SH-SY5Y (cell line): Measurements from ENCODE around the gene CD8B.
"Not testable (repeated sequence)": the region's sequence is repeated elsewhere in the genome, so short reads cannot be mapped to it uniquely, and the experiment has no call there.

Source experiments
- GATA2 ChIP-seq: IDR thresholded peaks from 2 replicates; pipeline ENCODE4 v1.6.1; 2011; ENCODE audit warnings: mild to moderate bottlenecking, low read depth, low read length
- GATA3 ChIP-seq: IDR thresholded peaks from 2 replicates; pipeline ENCODE4 v1.6.1; 2011; ENCODE audit warnings: low read depth, mild to moderate bottlenecking, low read length, moderate library complexity

Gene CD8B

DNA sequence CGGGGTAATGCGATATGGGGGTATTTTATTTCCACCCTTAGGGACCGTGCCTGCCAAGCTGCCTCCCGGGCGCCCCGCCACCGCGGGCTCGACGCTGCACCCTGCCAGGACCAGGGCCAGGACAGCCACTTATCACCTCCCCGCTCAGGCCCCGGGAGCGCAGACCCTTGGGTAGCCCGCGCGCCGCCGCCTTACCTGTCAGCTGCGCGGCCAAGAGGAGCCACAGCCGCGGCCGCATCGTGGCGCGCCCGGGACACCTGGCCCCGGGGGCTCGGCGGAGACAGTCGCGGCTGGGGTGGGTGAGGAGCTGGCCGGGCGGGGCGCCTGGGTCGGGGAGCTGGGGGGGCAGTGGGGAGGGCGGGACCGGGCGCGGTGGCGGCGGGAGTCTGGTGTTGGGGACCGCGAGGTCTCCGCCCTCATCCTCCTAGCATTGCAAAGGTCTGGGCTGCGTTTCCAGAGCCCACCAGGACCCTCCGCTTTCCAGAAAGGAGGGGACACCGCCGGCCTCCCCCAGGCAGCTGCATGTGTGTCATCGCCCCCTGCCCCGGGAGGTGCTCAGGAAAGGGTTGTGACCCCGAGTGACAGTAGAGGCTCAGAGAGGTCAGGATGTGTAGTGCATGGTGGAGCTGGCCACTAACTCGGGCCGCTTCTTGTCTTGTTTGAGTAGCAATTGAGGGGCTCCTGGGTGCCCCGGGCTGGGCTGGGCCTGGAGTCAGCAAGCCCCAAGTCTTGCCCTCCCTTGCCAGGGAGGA is at the start of gene CD8B:
CD8B (minus strand) TSS at position 259 of the 752 bp plus-strand sequence; CDS start at position 238, 21 bp downstream.
- not testable (repeated sequence) for TF ChIP-seq GATA3, GATA2

DNA sequence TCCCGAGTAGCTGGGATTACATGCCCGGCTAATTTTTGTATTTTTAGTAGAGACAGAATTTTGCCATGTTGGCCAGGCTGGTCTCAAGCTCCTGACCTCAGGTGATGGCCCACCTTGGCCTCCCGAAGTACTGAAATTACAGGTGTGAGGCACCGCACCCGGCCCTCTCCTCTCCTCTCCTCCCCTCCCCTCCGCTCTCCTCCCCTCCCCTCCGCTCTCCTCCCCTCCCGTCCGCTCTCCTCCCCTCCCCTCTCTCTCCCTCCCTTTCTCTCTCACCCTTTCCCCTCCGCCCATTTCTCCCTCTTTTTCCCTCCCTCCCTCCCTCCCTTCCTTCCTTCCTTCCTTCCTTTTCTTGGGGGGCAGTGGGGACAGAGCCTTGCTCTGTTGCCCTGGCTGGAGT is 28.4 kb downstream of the CD8B start:
- TF ChIP-seq GATA2 (no peak), GATA3 (no peak)

DNA sequence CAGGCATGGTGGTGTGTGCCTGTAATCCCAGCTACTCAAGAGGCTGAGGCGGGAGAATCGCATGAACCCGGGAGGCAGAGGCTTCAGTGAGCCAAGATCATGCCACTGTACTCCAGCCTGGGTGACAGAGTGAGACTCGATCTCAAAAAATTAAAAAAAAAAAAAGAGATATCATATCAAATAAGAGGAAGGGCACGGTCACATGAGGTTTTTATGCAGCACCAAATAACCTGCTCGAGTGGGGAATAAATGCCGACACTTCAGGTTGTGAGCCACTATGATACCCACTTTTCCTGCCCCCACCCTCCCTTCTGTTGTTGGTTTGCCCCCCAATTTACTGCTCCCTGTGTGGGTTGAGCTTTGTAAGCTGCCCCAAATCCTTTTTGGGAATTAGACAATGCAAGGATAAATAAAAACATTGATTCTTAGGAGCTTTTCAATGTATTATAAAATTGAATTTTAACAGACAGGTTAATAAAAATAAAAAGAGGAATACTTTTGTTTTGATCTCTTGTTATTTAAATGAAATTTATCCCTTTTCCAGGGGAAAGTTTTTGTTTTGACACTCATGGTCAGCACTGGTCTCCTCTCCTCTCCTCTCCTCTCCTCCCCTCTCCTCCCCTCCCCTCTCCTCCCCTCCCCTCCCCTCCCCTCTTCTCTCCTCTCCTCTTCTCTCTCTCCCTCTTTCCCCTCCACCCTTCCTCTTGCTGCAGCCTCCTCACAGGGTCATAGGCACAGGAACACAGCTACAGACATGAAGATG is 29.2 kb downstream of the CD8B start:
- no peak for TF ChIP-seq GATA3
- no peak for TF ChIP-seq GATA2

DNA sequence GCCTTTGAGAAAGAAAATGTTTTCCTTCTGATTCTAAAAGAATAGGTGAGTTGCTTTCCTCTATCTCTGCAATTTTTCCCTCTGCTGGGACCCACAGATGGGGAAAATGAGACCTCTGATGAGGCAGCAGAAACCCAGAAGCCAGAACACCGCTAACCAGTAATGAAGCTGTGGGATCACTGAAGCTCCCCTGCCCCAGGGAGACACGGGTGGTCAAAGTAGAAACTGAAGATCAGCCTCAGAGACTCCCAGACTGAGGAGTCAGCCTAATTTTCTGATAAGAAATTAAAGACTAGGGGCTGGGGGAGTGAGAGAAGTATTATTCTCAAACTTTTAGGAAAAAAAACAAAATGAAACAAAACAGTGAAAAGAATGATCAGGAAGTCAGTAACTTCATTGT is 30.1 kb downstream of the CD8B start:
- TF ChIP-seq GATA2: no peak
- TF ChIP-seq GATA3: no peak

DNA sequence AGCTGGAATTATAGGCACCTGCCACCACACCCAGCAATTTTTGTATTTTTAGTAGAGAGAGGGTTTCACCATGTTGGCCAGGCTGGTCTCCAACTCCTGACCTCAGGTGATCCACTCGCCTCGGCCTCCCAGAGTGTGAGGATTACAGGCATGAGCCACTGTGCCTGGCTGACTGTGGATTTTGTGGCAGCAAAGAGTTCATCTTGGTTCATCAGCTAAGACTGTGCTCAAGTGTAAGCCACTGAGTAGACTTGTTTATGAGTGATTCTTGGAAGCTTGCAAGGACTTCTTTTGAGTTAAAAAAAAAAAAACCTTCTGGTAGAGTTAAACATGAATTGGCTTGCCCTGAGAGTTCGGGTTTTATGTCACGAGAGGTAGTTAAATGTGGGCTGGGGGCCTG is 34.7 kb downstream of the CD8B start:
- TF ChIP-seq GATA2: no peak
- TF ChIP-seq GATA3: no peak

DNA sequence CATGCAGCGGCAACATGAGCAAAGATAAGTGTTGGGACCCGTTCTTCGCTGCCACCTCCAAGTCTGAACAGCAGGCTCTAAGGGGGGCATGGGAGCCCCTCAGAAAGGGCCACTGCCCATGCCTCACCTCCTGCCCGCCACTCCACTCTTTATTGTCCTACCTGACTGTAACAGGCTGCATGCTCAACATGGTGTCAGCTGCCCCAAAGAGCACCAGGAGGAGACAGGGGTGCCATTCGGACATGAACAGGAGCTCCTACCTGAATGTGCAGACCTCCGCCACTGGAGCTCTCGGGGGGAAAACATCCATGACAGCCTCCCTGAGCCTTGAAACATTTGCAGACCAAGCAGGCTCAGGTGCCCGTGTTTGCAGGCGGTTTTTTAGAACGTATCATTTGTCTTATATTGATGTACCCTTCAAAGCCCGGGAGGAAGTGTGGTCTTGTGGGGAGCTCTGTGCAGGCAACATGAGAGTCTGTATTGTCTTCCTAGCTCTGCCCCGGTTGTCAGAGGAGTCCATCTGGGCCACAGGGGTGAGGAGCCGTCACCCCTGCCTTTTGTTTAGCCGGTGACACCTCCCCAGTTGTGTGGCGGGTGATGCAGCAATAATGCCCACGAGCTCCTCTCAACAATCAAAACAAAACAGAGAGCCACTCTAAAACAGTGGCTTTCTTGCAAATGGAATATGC is 35.8 kb downstream of the CD8B start:
- no peak for TF ChIP-seq GATA3
- TF ChIP-seq GATA2: no peak

DNA sequence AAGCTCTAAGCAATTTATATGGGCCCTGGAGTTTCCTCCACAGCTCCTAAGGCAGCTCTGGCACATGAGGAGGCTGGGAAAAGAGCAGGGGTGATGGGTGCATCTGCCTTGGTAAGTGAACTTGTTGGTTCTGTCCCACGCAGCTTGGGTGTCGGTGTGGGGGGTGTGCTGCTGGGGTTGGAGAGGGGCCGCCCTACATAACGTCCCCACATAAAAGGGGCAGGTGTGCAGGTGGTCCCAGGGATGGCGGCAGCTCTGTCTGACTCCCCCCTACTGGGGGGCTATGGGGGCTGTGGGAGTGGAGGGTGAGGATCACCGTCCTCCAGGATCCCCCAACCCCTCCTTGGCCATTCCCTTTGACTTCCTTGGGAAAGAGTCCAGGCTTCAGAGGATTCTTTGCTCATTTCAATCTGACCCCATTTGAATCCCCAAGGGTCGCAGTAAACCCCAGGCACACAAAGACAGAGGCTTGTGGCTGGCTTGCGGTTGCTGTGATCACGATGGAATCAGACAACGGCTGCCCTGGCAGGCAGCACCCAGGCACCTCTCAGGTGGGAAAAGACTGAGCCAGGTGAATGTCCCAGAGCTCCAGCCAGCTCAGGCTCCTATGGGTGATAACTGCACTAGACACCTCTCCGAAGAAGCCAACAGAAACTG is 36.5 kb downstream of the CD8B start:
- TF ChIP-seq GATA3: no peak

DNA sequence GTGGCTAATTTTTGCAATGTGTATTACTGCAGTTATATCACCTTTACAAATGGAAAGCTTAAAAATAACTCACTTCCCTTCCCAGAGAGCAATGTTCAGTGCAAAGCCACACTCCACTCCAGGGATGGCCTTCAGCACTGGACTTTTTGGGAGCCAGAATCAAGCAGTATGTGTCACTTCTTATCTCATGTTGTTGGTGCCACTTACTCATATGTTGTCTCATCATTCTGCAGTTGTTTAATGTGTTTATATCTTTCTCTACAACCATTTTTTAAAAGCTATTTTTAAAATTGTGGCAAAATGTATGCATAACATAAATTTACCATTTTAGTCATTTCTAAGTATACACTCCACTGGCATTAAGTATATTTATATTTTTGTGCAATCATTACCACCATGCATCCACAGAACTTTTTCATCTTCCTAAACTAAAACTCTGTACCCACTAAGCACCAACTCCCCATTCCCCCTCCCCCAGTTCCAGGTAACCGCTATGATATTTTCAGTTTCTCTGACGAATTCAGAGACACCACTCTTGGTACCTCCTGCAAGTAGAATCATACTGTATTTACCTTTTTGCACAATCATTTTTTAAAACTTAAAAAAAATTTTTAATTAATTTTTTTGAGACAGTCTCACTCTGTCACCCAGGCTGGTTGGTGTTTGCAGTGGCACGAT is 38.9 kb downstream of the CD8B start:
- TF ChIP-seq GATA3: no peak
- TF ChIP-seq GATA2: no peak

DNA sequence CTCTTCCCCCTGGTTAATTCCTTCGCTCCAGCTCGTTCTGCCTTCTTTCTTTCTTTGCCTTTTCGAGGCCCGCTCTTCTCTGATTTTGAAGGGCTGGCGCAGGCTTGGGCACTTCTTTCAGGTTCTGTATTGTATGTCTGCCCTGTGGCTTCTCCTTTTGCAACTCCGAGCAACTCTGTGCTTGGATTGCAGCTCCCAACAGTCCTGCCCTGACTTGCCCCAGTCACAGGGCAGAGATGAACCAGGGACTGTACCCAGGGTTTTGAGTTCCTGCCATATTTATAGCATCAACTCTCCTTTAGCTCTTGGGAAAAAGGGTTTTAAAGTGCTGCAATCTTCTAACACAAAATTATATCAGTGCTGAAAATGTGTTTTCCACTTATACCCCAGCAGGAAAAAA is 39.8 kb downstream of the CD8B start:
- no peak for TF ChIP-seq GATA3
- no peak for TF ChIP-seq GATA2

DNA sequence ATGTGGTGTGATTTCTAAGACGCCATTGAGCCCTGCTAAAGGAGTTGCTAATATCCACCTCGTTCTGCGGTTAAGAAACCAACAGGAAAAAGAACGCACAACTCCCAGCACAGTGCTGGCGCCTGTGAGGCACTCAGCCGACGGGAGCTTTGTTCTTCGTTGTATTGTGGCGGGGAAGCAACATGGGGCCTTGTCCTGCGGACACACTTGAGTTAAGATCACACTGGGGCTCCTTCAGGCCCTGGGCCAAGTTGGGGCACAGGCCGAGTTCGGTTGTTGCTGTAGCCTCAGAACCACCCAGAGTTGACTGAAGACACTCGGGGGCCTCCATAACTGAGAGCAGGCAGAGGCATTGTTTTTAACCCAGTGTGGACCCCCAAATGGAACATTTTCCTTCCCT is 40.4 kb downstream of the CD8B start:
- no peak for TF ChIP-seq GATA2
- TF ChIP-seq GATA3: no peak

DNA sequence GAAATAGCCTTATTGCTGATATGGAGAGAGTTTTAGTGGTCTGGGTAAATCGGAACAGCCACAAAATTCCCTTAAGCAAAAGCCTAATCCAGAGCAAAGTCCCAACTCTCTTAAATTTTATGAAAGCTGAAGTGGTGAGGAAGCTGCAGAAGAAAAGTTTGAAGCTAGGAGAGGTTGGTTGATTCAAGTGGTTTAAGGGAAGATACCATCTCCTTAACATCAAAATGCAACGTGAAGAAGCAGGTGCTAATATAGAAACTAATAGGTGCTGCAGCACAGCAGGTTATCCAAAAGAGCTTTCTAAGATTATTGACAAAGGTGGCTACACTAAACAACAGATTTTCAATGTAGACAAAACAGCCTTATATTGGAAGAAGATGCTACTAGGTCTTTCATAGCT is 42.7 kb downstream of the CD8B start:
- no peak for TF ChIP-seq GATA3
- no peak for TF ChIP-seq GATA2

DNA sequence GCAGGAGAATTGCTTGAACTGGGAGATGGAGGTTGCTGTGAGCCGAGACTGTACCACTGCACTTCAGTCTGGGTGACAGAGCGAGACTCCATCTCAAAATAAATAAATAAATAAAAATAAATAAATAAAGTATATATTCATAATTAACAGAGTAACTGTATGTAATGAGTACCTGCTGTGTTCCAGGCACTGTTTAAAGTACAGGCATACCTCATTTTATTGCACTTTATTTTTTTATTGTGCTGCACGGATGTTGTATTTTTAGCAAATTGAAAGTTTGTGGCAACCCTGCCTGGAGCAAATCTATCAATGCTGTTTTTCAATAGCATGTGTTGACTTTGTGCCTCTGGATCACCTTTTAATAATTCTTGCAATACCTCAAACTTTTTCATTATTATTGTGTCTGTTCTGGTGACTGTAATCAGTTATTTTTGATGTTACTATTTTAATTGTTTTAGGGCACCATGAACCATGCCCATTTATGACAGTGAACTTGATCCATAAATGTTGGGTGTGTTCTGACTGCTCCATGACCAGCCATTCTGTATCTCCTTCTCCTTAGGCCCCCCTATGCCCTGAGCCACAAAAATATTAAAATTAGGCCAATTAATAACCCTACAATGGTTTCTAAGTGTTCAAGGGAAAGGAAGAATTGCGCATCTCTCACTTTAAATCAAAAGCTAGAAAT is 43.4 kb downstream of the CD8B start:
- TF ChIP-seq GATA2: no peak
- no peak for TF ChIP-seq GATA3

DNA sequence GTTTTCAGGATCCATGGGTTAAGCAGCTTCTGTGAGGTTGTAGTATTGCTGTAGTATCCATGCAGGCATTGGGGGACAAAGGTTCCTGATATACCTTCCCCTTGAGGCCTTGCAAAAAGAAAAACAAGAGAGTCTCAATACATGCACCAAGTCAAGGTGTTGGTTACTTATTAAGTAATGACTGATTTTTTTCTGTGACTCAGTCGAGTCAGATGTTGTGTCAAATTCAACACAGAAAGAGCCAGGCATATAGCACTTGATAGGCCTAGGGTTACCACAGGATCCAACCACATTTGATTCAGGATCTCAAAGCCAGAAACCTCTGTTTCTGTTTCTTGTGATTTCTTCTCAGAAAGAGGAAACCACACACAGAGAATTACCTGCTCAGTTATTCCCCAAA is 46.1 kb downstream of the CD8B start:
- TF ChIP-seq GATA2 (no peak), GATA3 (no peak)
